PC-9 (cell line): ENCODE data around the gene YTHDF2. TPM values are rescaled to one million over a fixed set of nuclear protein-coding genes. Genes with fewer than 3 reads are reported as not detected.

Source experiments
- BruUV-seq: library from RNA; stranded (reverse); fragments of 400-500 nt; replicated peaks from 2 replicates; lab custom pipeline; 2021; lab: Mats Ljungman, UMichigan
- CTCF ChIA-PET: fragments of 300-600 bp; sonication (Branson Sonifier 250); formaldehyde crosslinking; loops from one replicate; lab custom pipeline; 2022; ENCODE audit warnings: antibody characterized with exemption; lab: Charles Lee
- POLR2A ChIA-PET: fragments of 300-600 bp; sonication (Branson Sonifier 250); formaldehyde crosslinking; loops from one replicate; lab custom pipeline; 2022; ENCODE audit warnings: antibody characterized with exemption; ENCODE audit not compliant: unreplicated experiment; lab: Charles Lee
- DNase-seq, 2 experiments: peaks; one replicate each; pipeline versions ENCODE4 v3.0.0 to v3.0.0-alpha.2; 2015 to 2022; ENCODE audit warnings: mixed read lengths in 1 of 2
- H2AFZ ChIP-seq: fragments of 200-600 bp; sonication (generic); 2 replicates; pipeline ENCODE4 v1.8.1; 2017; ENCODE audit warnings: antibody characterized with exemption
- H3F3A ChIP-seq: fragments of 200-600 bp; sonication (generic); 2 replicates; pipeline ENCODE4 v1.8.1; 2017; ENCODE audit warnings: antibody characterized with exemption, mild to moderate bottlenecking, low read depth; ENCODE audit not compliant: insufficient read depth
- H3K27ac ChIP-seq: fragments of 200-600 bp; sonication (generic); 2 replicates; pipeline ENCODE4 v1.6.1; 2016; ENCODE audit warnings: mixed run types
- H3K27me3 ChIP-seq: fragments of 200-600 bp; sonication (generic); 2 replicates; pipeline ENCODE4 v1.6.1; 2016; ENCODE audit warnings: low read depth, mixed run types; ENCODE audit not compliant: insufficient read depth
- H3K36me3 ChIP-seq: fragments of 200-600 bp; sonication (generic); 2 replicates; pipeline ENCODE4 v1.6.1; 2016; ENCODE audit warnings: low read depth, mixed run types
- H3K4me1 ChIP-seq: fragments of 200-600 bp; sonication (generic); replicated peaks from 2 replicates; pipeline ENCODE4 v1.6.1; 2016; ENCODE audit warnings: mixed run types; ENCODE audit not compliant: insufficient read depth
- H3K4me2 ChIP-seq: fragments of 200-600 bp; sonication (generic); 2 replicates; pipeline ENCODE4 v1.6.1; 2017; ENCODE audit warnings: mixed run types
- H3K4me3 ChIP-seq: fragments of 200-600 bp; sonication (generic); 2 replicates; pipeline ENCODE4 v1.6.1; 2016; ENCODE audit warnings: mixed run types
- H3K79me2 ChIP-seq: fragments of 200-600 bp; sonication (generic); 2 replicates; pipeline ENCODE4 v1.6.1; 2017; ENCODE audit warnings: low read depth, mixed run types
- H3K9me2 ChIP-seq: fragments of 200-600 bp; sonication (generic); 2 replicates; pipeline ENCODE4 v1.8.1; 2017; ENCODE audit warnings: mild to moderate bottlenecking; ENCODE audit not compliant: insufficient read depth
- H3K9me3 ChIP-seq: fragments of 200-600 bp; sonication (generic); 2 replicates; pipeline ENCODE4 v1.8.1; 2016; ENCODE audit warnings: low read depth; ENCODE audit not compliant: insufficient read depth
- H4K20me1 ChIP-seq: fragments of 200-600 bp; sonication (generic); 2 replicates; pipeline ENCODE4 v1.8.1; 2017; ENCODE audit not compliant: insufficient read depth
- CTCF ChIP-seq: fragments of 200-600 bp; sonication (generic); conservative IDR thresholded peaks from 2 replicates; pipeline ENCODE4 v1.6.1; 2017; ENCODE audit warnings: mixed run types, antibody characterized with exemption, mild to moderate bottlenecking, moderate library complexity
- EZH2 ChIP-seq: fragments of 200-600 bp; sonication (generic); IDR thresholded peaks from 2 replicates; pipeline ENCODE4 v1.8.0; 2017; ENCODE audit warnings: antibody characterized with exemption, low read depth
- intact Hi-C: fragments of 100-400 bp; cut with micrococcal nuclease; formaldehyde crosslinking; loops from one replicate; pipeline ENCODE4 v1.10.0; 2022; ENCODE audit not compliant: unreplicated experiment
- total RNA-seq: library from RNA; stranded (reverse); gene quantifications from 2 replicates; pipeline ENCODE4 v1.2.3, GENCODE V29; 2021

The YTHDF2 gene
- total RNA-seq, 1 experiment from 2014 or later, result 63.4 TPM

- Histone ChIP-seq H3K27me3 (no peaks in the 10 kb centered on the region), H3K79me2 (no peaks in the 10 kb centered on the region), H3K4me2 (0 out of 2 replicates have a peak overlapping the region, but pooled peaks have one; percentile 2), H4K20me1 (no peaks in the 10 kb centered on the region), H3K9me2 (no peaks in the 10 kb centered on the region), H3K9me3 (no peaks in the 10 kb centered on the region), H3K27ac (no peak overlapping the region), H3K4me1 (no peaks in the 10 kb centered on the region), H3K36me3 (no peaks in the 10 kb centered on the region), H3F3A (peaks cover 5% of the 10 kb centered on the region; the same call in 1 of the 2 replicates), H3K4me3 (no peak overlapping the region), H2AFZ (no peak overlapping the region)
- CTCF ChIA-PET, result interaction anchor here (0.5 to 0.7 kb wide), 4 partner anchors 27 to 94 kb away, joined by 3 to 15 read pairs (median 4); no protein-coding TSS in a partner anchor
- intact Hi-C loops, result no loop called here
- no peak for TF ChIP-seq EZH2
- no peak for TF ChIP-seq CTCF
- no peak for DNase-seq
- BruUV-seq, result no TSS peak
- POLR2A ChIA-PET, result interaction anchor here (0.6 kb wide), 1 partner anchor 830 kb away, joined by 4 read pairs; no protein-coding TSS in a partner anchor
Measured at GRCh38 chr1:28782011-28782410, 45.3 kb downstream of the YTHDF2 start.

DNA sequence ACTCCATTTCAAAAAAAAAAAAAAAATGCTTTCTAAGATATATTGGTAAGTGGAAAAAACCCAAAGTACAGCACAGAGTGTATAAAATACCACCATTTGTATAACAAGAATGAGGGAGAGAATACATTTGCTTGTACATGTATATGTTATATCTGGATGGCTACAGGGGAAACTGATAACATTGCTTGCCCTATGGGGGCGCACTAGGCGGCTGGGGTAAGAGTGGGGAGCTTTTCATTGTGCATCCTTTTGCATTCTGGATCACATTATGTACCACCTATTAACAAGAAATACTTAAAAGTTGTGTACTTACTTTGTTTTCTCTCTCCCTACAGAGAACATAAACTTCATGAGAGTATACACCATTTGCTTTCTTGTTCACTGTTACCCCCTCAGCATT is 46.6 kb downstream of the YTHDF2 start:
- POLR2A ChIA-PET, result interaction anchor here (0.5 kb wide), 1 partner anchor 254 kb away, joined by 7 read pairs; no protein-coding TSS in a partner anchor
- TF ChIP-seq EZH2 (no peak), CTCF (no peak)
- H3K9me2 ChIP-seq, result no peaks in the 10 kb centered on the region
- DNase-seq, result no peak
- no peaks in the 10 kb centered on the region for H3K4me1 ChIP-seq
- H3K4me2 ChIP-seq, result no peak overlapping the region
- no TSS peak for BruUV-seq
- intact Hi-C loops, result no loop called here
- H4K20me1 ChIP-seq, result no peaks in the 10 kb centered on the region
- H3K27me3 ChIP-seq, result no peaks in the 10 kb centered on the region
- no peaks in the 10 kb centered on the region for H3K9me3 ChIP-seq
- H3K27ac ChIP-seq, result no peak overlapping the region
- no peaks in the 10 kb centered on the region for H3F3A ChIP-seq
- CTCF ChIA-PET, result no interaction called here
- H3K79me2 ChIP-seq, result no peaks in the 10 kb centered on the region
- H3K4me3 ChIP-seq, result no peak overlapping the region
- H2AFZ ChIP-seq, result no peak overlapping the region
- H3K36me3 ChIP-seq, result no peaks in the 10 kb centered on the region

DNA sequence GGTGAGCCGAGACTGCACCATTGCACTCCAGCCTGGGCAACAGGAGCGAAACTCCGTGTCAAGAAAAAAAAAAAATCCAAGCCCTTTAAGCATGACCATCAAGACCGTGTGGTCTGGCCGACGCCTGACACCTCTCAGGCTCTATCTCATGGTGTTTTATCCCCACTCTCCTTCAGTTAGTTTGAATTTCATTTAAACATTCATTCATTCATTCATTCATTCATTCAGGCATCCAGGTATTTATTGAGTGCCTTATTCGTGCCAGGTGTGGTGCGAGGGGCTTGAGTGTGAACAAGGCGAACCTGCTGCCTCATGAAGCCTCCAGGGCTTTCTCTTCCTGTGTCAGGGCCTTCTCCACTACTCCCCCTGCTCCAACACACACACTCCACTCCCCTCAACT is 52.7 kb downstream of the YTHDF2 start:
- Histone ChIP-seq H3K79me2 (no peaks in the 10 kb centered on the region), H3K4me2 (no peak overlapping the region), H3F3A (no peaks in the 10 kb centered on the region), H2AFZ (no peak overlapping the region), H3K9me3 (no peaks in the 10 kb centered on the region), H3K9me2 (no peaks in the 10 kb centered on the region), H3K4me1 (no peaks in the 10 kb centered on the region), H3K4me3 (no peak overlapping the region), H3K36me3 (no peaks in the 10 kb centered on the region), H3K27me3 (no peaks in the 10 kb centered on the region), H4K20me1 (no peaks in the 10 kb centered on the region), H3K27ac (no peak overlapping the region)
- POLR2A ChIA-PET, result no interaction called here
- no peak for TF ChIP-seq CTCF
- no peak for TF ChIP-seq EZH2
- CTCF ChIA-PET, result no interaction called here
- no peak for DNase-seq
- intact Hi-C loops, result no loop called here
- BruUV-seq, result no TSS peak
